ENCODE measurements around the gene SYT1. TPM values are rescaled to one million over a fixed set of nuclear protein-coding genes. Genes with fewer than 3 reads are reported as not detected.

Gene SYT1
- total and polyA plus RNA-seq, 2 donors (not counting 1 experiment from before 2014, with no cell fraction given), result 0.90 to 2.1 TPM

DNA sequence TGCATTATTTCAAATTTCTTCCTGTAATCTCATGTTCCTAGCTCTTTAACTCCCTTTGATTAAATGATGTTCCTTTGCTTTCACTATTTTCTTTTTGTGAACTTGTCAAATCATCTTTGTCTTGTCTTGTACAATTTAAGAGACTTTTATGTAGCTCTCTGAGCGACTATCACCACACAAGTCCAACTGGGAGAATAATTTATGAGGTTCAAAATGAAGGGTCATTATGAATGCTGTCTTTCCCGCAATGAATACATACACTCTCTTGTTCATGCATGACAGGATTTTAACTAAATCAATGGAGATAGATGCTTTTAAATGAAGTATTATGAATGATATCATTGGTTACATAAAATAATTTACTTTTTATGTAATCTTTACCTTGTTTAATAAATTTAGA lies 418.8 kb downstream of the SYT1 start:
- H3K4me2 ChIP-seq (ENCODE audit: extremely low read depth, insufficient read depth, low read length), result no peak overlapping the region
- H3K9ac ChIP-seq (ENCODE audit: insufficient read depth, low read length), result no peak overlapping the region
- H3K36me3 ChIP-seq (ENCODE audit: control insufficient read depth, insufficient read depth, low read length), result no peaks in the 10 kb centered on the region
- H2AFZ ChIP-seq (ENCODE audit: low read length), result no peak overlapping the region
- no peak for DNase-seq (ENCODE audit: low read depth in 2 of 2)
- H3K27ac ChIP-seq (ENCODE audit: insufficient read depth, low read length), result no peak overlapping the region
- TF ChIP-seq CTCF (conservative IDR thresholded peaks at IDR 0.05 in 1 of 2, IDR thresholded peaks at IDR 0.05 in 1 of 2; ENCODE audit: low read depth in 1 of 2, low read length in 2 of 2), result no peak
- TF ChIP-seq EZH2 (IDR thresholded peaks at IDR 0.05; ENCODE audit: low read length, missing control alignments), result no peak
- H3K4me3 ChIP-seq (replicated peaks in 1 of 4; ENCODE audit: control extremely low read depth in 1 of 4, insufficient read depth in 1 of 4, low read depth in 3 of 4, low read length in 4 of 4), result no peak overlapping the region
- no peaks in the 10 kb centered on the region for H3K9me3 ChIP-seq (ENCODE audit: control insufficient read depth, insufficient read depth, low read depth, low read length)
- no peaks in the 10 kb centered on the region for H3K27me3 ChIP-seq (ENCODE audit: control insufficient read depth, insufficient read depth, low read length)
- no peaks in the 10 kb centered on the region for H4K20me1 ChIP-seq (ENCODE audit: control insufficient read depth, extremely low read depth, insufficient read depth, low read length)
- H3K79me2 ChIP-seq (ENCODE audit: control insufficient read depth, insufficient read depth, low read length), result no peaks in the 10 kb centered on the region
- H3K4me1 ChIP-seq (ENCODE audit: control insufficient read depth, extremely low read depth, insufficient read depth, low read length), result no peaks in the 10 kb centered on the region

DNA sequence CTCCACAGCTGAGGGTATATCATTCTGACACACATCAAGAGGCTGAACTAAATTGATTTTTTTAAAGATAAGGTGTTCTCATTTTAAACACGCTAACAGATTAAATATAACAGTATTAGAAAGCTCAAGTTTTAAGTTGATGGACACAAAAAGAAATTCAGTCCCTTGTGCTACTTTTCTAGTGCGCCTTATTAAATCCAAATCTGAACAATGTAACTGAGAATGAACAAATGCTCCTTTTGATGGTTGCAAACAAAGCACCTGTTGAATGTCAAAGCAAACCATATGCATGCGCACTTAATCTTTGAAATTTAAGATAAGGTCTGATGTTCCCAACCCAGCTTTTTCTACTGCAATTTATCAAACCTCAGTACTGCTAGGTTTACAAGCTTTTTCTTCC lies 424.3 kb downstream of the SYT1 start:
- no peak for TF ChIP-seq CTCF (conservative IDR thresholded peaks at IDR 0.05 in 1 of 2, IDR thresholded peaks at IDR 0.05 in 1 of 2; ENCODE audit: low read depth in 1 of 2, low read length in 2 of 2)
- no peak for TF ChIP-seq EZH2 (IDR thresholded peaks at IDR 0.05; ENCODE audit: low read length, missing control alignments)
- no peaks in the 10 kb centered on the region for H3K4me1 ChIP-seq (ENCODE audit: control insufficient read depth, extremely low read depth, insufficient read depth, low read length)
- no peak overlapping the region for H2AFZ ChIP-seq (ENCODE audit: low read length)
- H3K4me2 ChIP-seq (ENCODE audit: extremely low read depth, insufficient read depth, low read length), result no peak overlapping the region
- no peaks in the 10 kb centered on the region for H3K36me3 ChIP-seq (ENCODE audit: control insufficient read depth, insufficient read depth, low read length)
- H3K79me2 ChIP-seq (ENCODE audit: control insufficient read depth, insufficient read depth, low read length), result no peaks in the 10 kb centered on the region
- H3K4me3 ChIP-seq (replicated peaks in 1 of 4; ENCODE audit: control extremely low read depth in 1 of 4, insufficient read depth in 1 of 4, low read depth in 3 of 4, low read length in 4 of 4), result no peak overlapping the region
- no peak overlapping the region for H3K9ac ChIP-seq (ENCODE audit: insufficient read depth, low read length)
- DNase-seq (ENCODE audit: low read depth in 2 of 2), result no peak
- H3K27me3 ChIP-seq (ENCODE audit: control insufficient read depth, insufficient read depth, low read length), result no peaks in the 10 kb centered on the region
- no peaks in the 10 kb centered on the region for H4K20me1 ChIP-seq (ENCODE audit: control insufficient read depth, extremely low read depth, insufficient read depth, low read length)
- no peaks in the 10 kb centered on the region for H3K9me3 ChIP-seq (ENCODE audit: control insufficient read depth, insufficient read depth, low read depth, low read length)
- no peak overlapping the region for H3K27ac ChIP-seq (ENCODE audit: insufficient read depth, low read length)

DNA sequence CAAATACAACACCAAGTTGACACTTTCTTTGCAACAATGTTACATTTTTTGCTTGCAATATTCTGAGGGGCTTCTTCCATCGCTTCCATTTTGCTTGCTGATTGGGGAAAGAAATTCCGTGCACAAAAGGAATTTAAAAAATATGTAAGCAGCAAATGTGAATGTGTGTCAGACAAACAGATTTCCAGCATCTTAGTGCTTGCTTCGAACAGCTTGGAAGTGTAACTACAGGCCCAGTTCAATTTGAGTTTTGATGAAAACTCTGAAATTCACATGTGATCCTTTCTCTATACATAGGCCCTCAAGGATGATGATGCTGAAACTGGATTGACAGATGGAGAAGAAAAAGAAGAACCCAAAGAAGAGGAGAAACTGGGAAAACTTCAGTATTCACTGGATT lies 427.1 kb downstream of the SYT1 start:
- no peaks in the 10 kb centered on the region for H3K36me3 ChIP-seq (ENCODE audit: control insufficient read depth, insufficient read depth, low read length)
- H2AFZ ChIP-seq (ENCODE audit: low read length), result no peak overlapping the region
- H3K27me3 ChIP-seq (ENCODE audit: control insufficient read depth, insufficient read depth, low read length), result no peaks in the 10 kb centered on the region
- no peak overlapping the region for H3K4me3 ChIP-seq (replicated peaks in 1 of 4; ENCODE audit: control extremely low read depth in 1 of 4, insufficient read depth in 1 of 4, low read depth in 3 of 4, low read length in 4 of 4)
- TF ChIP-seq EZH2 (IDR thresholded peaks at IDR 0.05; ENCODE audit: low read length, missing control alignments) (no peak), CTCF (conservative IDR thresholded peaks at IDR 0.05 in 1 of 2, IDR thresholded peaks at IDR 0.05 in 1 of 2; ENCODE audit: low read depth in 1 of 2, low read length in 2 of 2) (no peak)
- no peaks in the 10 kb centered on the region for H4K20me1 ChIP-seq (ENCODE audit: control insufficient read depth, extremely low read depth, insufficient read depth, low read length)
- H3K4me1 ChIP-seq (ENCODE audit: control insufficient read depth, extremely low read depth, insufficient read depth, low read length), result no peaks in the 10 kb centered on the region
- no peaks in the 10 kb centered on the region for H3K9me3 ChIP-seq (ENCODE audit: control insufficient read depth, insufficient read depth, low read depth, low read length)
- H3K9ac ChIP-seq (ENCODE audit: insufficient read depth, low read length), result no peak overlapping the region
- no peak overlapping the region for H3K4me2 ChIP-seq (ENCODE audit: extremely low read depth, insufficient read depth, low read length)
- H3K27ac ChIP-seq (ENCODE audit: insufficient read depth, low read length), result no peak overlapping the region
- H3K79me2 ChIP-seq (ENCODE audit: control insufficient read depth, insufficient read depth, low read length), result no peaks in the 10 kb centered on the region
- no peak for DNase-seq (ENCODE audit: low read depth in 2 of 2)
